Measurements from ENCODE around the gene TMIGD1.

DNA sequence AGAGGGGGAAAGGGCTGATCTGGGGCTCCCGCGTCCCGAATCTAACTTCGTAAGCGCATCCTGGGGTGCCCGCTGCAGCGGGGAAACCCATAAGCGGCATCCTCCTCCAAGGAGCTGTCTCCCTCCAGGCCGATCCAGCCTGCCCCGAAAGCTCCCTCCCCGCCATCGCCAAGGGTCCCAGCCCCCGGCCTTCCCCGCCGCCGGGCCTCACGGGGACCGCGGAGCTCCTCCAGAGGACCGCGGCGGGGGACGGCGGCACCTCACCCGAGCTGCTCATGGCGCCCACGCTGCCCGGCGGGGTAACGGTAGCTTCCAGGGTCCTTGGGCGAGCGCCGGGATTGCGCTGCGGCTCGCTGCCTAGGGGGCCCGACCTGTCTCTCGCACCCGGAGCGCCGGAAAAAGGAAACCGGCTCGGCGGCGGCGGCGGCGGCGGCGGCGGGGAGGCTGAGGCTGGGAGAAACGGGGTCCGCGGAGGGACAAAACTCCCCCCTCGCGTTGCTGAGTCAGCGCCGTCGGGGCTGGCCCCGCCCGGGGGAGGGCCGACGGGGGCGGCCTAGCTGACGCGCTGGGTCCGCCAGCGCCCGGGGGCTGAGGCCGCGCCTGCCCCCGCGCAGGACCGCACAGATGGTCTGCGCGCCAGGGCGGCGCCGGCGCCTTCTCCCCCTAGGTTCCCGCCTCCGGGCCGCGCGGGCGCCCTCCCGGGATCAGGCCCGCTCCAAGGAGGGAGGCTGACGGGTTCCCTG, 42.1 kb downstream of the TMIGD1 start, which contains the start of gene BLMH:
- TF ChIP-seq, protein P1, sequence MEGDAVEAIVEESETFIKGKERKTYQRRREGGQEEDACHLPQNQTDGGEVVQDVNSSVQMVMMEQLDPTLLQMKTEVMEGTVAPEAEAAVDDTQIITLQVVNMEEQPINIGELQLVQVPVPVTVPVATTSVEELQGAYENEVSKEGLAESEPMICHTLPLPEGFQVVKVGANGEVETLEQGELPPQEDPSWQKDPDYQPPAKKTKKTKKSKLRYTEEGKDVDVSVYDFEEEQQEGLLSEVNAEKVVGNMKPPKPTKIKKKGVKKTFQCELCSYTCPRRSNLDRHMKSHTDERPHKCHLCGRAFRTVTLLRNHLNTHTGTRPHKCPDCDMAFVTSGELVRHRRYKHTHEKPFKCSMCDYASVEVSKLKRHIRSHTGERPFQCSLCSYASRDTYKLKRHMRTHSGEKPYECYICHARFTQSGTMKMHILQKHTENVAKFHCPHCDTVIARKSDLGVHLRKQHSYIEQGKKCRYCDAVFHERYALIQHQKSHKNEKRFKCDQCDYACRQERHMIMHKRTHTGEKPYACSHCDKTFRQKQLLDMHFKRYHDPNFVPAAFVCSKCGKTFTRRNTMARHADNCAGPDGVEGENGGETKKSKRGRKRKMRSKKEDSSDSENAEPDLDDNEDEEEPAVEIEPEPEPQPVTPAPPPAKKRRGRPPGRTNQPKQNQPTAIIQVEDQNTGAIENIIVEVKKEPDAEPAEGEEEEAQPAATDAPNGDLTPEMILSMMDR (IDR thresholded peaks at IDR 0.05) = no peak
- no peak for TF ChIP-seq POLR2A (IDR thresholded peaks at IDR 0.05)
